GM12872 (cell line): ENCODE measurements around the gene CHPF2.

ENCODE experiments used
- CTCF ChIP-seq: IDR thresholded peaks from 3 replicates; pipeline ENCODE4 v1.5.1; 2011; ENCODE audit warnings: low read depth, mild to moderate bottlenecking, low read length, moderate library complexity; ENCODE audit not compliant: insufficient read depth

The CHPF2 gene

GRCh38 chr7:151213826-151214225, 18.5 kb upstream of the CHPF2 start:
- no peak for TF ChIP-seq CTCF

GRCh38 chr7:151215396-151215795, 16.9 kb upstream of the CHPF2 start:
- TF ChIP-seq CTCF, result no peak

GRCh38 chr7:151218170-151218569, 14.1 kb upstream of the CHPF2 start:
- no peak for TF ChIP-seq CTCF

- no peak for TF ChIP-seq CTCF
Measured at GRCh38 chr7:151223728-151224127, 8.6 kb upstream of the CHPF2 start.

GRCh38 chr7:151225948-151226510, 6.3 kb upstream of the CHPF2 start:
- TF ChIP-seq CTCF, result no peak

- no peak for TF ChIP-seq CTCF
Measured at GRCh38 chr7:151226560-151226874, 5.8 kb upstream of the CHPF2 start.

GRCh38 chr7:151226875-151227782, 5.2 kb upstream of the CHPF2 start, which contains the start of gene ABCF2:
TSS of gene ABCF2 (minus strand) at chr7:151227205. CDS start at chr7:151226458, 747 bp downstream.
- no peak for TF ChIP-seq CTCF
